H1 (cell line): ENCODE results near the gene NAA50. TPM values are rescaled to one million over a fixed set of nuclear protein-coding genes. Genes with fewer than 3 reads are reported as not detected.

ENCODE experiments used
- ASH2L ChIP-seq: fragments of 200-600, 300-600 bp; sonication (generic); IDR thresholded peaks from one replicate; pipeline ENCODE4 v1.7.1; 2017; ENCODE audit warnings: low read length
- FOSL1 ChIP-seq: IDR thresholded peaks from 2 replicates; pipeline ENCODE4 v1.6.1; 2011; ENCODE audit warnings: mild to moderate bottlenecking, low read depth, low read length, moderate library complexity; ENCODE audit not compliant: insufficient read depth
- GABPA ChIP-seq: IDR thresholded peaks from 2 replicates; pipeline ENCODE4 v1.6.1; 2011; ENCODE audit warnings: mild to moderate bottlenecking, low read length, moderate library complexity, borderline replicate concordance; ENCODE audit not compliant: insufficient read depth
- SP1 ChIP-seq: IDR thresholded peaks from 2 replicates; pipeline ENCODE4 v1.6.1; 2011; ENCODE audit warnings: low read depth, low read length
- polyA plus RNA-seq, 7 experiments: library from polyadenylated mRNA; depleted of rRNA in 3 of 7; stranded (reverse) in 5 of 7; unstranded in 2 of 7; fragments of >200 nt in 5 of 7; fragments of 200-250 nt in 2 of 7; gene quantifications; 1 replicate in 5 of 7; 2 replicates in 1 of 7; 4 replicates in 1 of 7; pipeline versions ENCODE4 v1.2.1 to v1.2.3, GENCODE V29; 2011 to 2013; ENCODE audit warnings: missing spikeins in 2 of 7, mixed read lengths in 2 of 7
- total RNA-seq: library from RNA; stranded (reverse); fragmentation: NEBNext Ultra II Directional; extraction: Animal tissue kit (Norgen Biotek cat#: 25700); gene quantifications from 2 replicates; pipeline ENCODE4 v1.2.1, GENCODE V29; 2021
- TF ChIP-seq, protein P1 (sequence below): fragments of 300-600 bp; sonication (generic); IDR thresholded peaks from 2 replicates; pipeline ENCODE4 v1.7.1; 2012; ENCODE audit warnings: low read length, moderate library complexity, mild to moderate bottlenecking, inconsistent platforms; ENCODE audit not compliant: insufficient replicate concordance

NAA50 gene
- total and polyA plus RNA-seq, 2 of the 8 experiments (the other 6 are each of a cell fraction or from before 2014, with no cell fraction given) = 46.6 to 231 TPM

DNA sequence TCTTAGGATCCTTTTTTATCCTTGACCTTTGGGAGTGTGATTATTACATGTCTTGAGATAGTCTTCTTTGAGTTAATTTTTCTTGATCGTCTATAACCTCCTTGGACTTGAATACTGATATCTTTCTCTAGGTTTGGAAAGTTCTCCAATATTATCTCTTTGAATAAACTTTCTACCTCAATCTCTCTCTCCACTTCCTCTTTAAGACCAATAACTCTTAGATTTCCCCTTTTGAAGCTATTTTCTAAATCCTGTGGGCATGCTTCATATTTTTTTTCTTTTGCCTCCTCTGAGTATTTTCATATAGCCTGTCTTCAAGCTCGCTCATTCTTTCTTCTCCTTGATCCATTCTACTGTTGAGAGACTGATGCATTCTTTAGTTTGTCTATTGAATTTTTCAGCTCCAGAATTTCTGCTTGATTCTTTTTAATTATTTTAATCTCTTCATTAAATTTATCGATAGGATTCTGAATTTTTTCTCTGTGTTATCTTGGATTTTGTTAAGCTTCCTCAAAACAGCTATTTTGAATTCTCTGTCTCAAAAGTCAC, 61.7 kb downstream of the NAA50 start (continued):
- TF ChIP-seq, protein P1, sequence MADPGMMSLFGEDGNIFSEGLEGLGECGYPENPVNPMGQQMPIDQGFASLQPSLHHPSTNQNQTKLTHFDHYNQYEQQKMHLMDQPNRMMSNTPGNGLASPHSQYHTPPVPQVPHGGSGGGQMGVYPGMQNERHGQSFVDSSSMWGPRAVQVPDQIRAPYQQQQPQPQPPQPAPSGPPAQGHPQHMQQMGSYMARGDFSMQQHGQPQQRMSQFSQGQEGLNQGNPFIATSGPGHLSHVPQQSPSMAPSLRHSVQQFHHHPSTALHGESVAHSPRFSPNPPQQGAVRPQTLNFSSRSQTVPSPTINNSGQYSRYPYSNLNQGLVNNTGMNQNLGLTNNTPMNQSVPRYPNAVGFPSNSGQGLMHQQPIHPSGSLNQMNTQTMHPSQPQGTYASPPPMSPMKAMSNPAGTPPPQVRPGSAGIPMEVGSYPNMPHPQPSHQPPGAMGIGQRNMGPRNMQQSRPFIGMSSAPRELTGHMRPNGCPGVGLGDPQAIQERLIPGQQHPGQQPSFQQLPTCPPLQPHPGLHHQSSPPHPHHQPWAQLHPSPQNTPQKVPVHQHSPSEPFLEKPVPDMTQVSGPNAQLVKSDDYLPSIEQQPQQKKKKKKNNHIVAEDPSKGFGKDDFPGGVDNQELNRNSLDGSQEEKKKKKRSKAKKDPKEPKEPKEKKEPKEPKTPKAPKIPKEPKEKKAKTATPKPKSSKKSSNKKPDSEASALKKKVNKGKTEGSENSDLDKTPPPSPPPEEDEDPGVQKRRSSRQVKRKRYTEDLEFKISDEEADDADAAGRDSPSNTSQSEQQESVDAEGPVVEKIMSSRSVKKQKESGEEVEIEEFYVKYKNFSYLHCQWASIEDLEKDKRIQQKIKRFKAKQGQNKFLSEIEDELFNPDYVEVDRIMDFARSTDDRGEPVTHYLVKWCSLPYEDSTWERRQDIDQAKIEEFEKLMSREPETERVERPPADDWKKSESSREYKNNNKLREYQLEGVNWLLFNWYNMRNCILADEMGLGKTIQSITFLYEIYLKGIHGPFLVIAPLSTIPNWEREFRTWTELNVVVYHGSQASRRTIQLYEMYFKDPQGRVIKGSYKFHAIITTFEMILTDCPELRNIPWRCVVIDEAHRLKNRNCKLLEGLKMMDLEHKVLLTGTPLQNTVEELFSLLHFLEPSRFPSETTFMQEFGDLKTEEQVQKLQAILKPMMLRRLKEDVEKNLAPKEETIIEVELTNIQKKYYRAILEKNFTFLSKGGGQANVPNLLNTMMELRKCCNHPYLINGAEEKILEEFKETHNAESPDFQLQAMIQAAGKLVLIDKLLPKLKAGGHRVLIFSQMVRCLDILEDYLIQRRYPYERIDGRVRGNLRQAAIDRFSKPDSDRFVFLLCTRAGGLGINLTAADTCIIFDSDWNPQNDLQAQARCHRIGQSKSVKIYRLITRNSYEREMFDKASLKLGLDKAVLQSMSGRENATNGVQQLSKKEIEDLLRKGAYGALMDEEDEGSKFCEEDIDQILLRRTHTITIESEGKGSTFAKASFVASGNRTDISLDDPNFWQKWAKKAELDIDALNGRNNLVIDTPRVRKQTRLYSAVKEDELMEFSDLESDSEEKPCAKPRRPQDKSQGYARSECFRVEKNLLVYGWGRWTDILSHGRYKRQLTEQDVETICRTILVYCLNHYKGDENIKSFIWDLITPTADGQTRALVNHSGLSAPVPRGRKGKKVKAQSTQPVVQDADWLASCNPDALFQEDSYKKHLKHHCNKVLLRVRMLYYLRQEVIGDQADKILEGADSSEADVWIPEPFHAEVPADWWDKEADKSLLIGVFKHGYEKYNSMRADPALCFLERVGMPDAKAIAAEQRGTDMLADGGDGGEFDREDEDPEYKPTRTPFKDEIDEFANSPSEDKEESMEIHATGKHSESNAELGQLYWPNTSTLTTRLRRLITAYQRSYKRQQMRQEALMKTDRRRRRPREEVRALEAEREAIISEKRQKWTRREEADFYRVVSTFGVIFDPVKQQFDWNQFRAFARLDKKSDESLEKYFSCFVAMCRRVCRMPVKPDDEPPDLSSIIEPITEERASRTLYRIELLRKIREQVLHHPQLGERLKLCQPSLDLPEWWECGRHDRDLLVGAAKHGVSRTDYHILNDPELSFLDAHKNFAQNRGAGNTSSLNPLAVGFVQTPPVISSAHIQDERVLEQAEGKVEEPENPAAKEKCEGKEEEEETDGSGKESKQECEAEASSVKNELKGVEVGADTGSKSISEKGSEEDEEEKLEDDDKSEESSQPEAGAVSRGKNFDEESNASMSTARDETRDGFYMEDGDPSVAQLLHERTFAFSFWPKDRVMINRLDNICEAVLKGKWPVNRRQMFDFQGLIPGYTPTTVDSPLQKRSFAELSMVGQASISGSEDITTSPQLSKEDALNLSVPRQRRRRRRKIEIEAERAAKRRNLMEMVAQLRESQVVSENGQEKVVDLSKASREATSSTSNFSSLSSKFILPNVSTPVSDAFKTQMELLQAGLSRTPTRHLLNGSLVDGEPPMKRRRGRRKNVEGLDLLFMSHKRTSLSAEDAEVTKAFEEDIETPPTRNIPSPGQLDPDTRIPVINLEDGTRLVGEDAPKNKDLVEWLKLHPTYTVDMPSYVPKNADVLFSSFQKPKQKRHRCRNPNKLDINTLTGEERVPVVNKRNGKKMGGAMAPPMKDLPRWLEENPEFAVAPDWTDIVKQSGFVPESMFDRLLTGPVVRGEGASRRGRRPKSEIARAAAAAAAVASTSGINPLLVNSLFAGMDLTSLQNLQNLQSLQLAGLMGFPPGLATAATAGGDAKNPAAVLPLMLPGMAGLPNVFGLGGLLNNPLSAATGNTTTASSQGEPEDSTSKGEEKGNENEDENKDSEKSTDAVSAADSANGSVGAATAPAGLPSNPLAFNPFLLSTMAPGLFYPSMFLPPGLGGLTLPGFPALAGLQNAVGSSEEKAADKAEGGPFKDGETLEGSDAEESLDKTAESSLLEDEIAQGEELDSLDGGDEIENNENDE = no peak
- TF ChIP-seq SP1 (no peak), ASH2L (no peak), GABPA (no peak), FOSL1 (no peak)
